ENCODE measurements around the gene AMBP. TPM values are rescaled to one million over a fixed set of nuclear protein-coding genes. Genes with fewer than 3 reads are reported as not detected.
"Not testable (repeated sequence)": the region's sequence is repeated elsewhere in the genome, so short reads cannot be mapped to it uniquely, and the experiment has no call there.

Gene AMBP
- total and polyA plus RNA-seq, 7 donors = 0.16 to 0.84 TPM; not detected in 5

- 96 to 98% (median 97%) methylated on average over 44 of the region's 44 CpGs for WGBS, 3 donors
- Histone ChIP-seq H3K27ac (no peak overlapping the region), H3K27me3 (ENCODE audit: insufficient read depth in 3 of 3, low read length in 2 of 3) (no peaks in the 10 kb centered on the region), H3K36me3 (ENCODE audit: insufficient read depth in 1 of 2, low read depth in 1 of 2) (peaks cover 0 to 29% of the 10 kb centered on the region in 2 donors), H3K4me3 (no peak overlapping the region), H3K4me1 (no peaks in the 10 kb centered on the region), H3K9me3 (no peaks in the 10 kb centered on the region)
- DNase-seq = peak in 1 of 2 donors; percentile 34
- TF ChIP-seq CTCF (IDR thresholded peaks at IDR 0.05) = no peak
- intact Hi-C loops (cut with DNase I) = no loop called here
- ATAC-seq = no peak
Measured at GRCh38 chr9:114048533-114049415, 29.3 kb downstream of the AMBP start.

DNA sequence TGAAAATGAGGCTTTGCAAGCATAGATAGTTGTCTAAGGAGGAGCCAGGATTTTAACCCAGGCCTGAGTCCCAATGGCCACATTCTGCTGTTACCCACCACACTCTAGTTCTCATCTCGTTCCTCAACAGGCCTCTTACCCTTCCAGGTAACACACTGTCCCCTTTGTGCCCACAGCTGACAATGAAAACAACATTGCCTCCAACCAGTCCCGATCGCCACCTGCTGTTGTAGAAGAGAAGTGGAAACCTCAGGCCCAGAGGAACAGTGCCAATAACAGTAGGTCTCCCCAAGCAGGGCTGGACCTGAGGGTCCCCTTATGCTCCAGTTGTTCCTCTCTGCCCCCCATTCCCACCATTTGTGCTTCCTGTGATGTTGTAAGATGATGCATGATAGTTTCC, 30.4 kb downstream of the AMBP start:
- no peak for DNase-seq
- Histone ChIP-seq H3K27ac (no peak overlapping the region), H3K4me3 (no peak overlapping the region), H3K9me3 (no peaks in the 10 kb centered on the region), H3K27me3 (ENCODE audit: insufficient read depth in 3 of 3, low read length in 2 of 3) (no peaks in the 10 kb centered on the region), H3K4me1 (no peaks in the 10 kb centered on the region), H3K36me3 (ENCODE audit: insufficient read depth in 1 of 2, low read depth in 1 of 2) (peaks cover 0 to 29% of the 10 kb centered on the region in 2 donors)
- intact Hi-C loops (cut with DNase I) = no loop called here
- TF ChIP-seq CTCF (IDR thresholded peaks at IDR 0.05) = no peak
- ATAC-seq = no peak
- 85 to 91% (median 88%) methylated on average over 3 of the region's 3 CpGs for WGBS, 3 donors

DNA sequence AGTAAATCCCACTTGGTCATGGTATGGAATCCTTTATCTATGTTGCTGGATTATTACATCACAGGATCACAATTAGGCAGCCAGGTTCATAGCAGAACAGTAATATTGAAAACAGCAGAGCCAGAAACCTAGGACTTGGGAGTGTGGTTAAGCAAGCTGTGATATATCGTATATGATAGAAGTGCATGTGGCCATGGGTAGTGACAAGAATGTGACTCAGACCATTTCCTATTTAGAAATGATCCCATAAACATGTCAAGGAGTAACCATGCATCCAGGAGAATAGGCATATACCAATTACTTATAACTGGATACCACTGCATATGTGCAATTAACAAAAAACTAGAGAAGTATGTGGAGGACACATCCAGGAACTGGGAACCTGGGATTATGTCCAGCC, 31.2 kb downstream of the AMBP start:
- no peak for TF ChIP-seq CTCF (IDR thresholded peaks at IDR 0.05)
- no peak overlapping the region for H3K27ac ChIP-seq
- ATAC-seq (no peak), DNase-seq (no peak)
- peaks cover 0 to 29% of the 10 kb centered on the region in 2 donors for H3K36me3 ChIP-seq (ENCODE audit: insufficient read depth in 1 of 2, low read depth in 1 of 2)
- H3K4me1 ChIP-seq = no peaks in the 10 kb centered on the region
- H3K9me3 ChIP-seq = no peaks in the 10 kb centered on the region
- WGBS, 3 donors = 94 to 97% (median 96%) methylated on average over 1 of the region's 1 CpG
- intact Hi-C loops (cut with DNase I) = no loop called here
- H3K27me3 ChIP-seq (ENCODE audit: insufficient read depth in 3 of 3, low read length in 2 of 3) = no peaks in the 10 kb centered on the region
- no peak overlapping the region for H3K4me3 ChIP-seq

GRCh38 chr9:114046237-114046755, 31.8 kb downstream of the AMBP start:
- peaks cover 0 to 29% of the 10 kb centered on the region in 2 donors for H3K36me3 ChIP-seq (ENCODE audit: insufficient read depth in 1 of 2, low read depth in 1 of 2)
- 98 to 99% (median 98%) methylated on average over 4 of the region's 4 CpGs for WGBS, 3 donors
- H3K4me1 ChIP-seq = no peaks in the 10 kb centered on the region
- intact Hi-C loops (cut with DNase I) = no loop called here
- no peak overlapping the region for H3K4me3 ChIP-seq
- ATAC-seq = no peak
- H3K9me3 ChIP-seq = no peaks in the 10 kb centered on the region
- no peaks in the 10 kb centered on the region for H3K27me3 ChIP-seq (ENCODE audit: insufficient read depth in 3 of 3, low read length in 2 of 3)
- no peak overlapping the region for H3K27ac ChIP-seq
- no peak for TF ChIP-seq CTCF (IDR thresholded peaks at IDR 0.05)
- DNase-seq = no peak

GRCh38 chr9:114043660-114044059, 34.4 kb downstream of the AMBP start:
- ATAC-seq; H3K27ac ChIP-seq; intact Hi-C loops (cut with DNase I); H3K4me3 ChIP-seq; H3K27me3 ChIP-seq (ENCODE audit: insufficient read depth in 3 of 3, low read length in 2 of 3); H3K9me3 ChIP-seq; DNase-seq; H3K4me1 ChIP-seq: not testable (repeated sequence)
- H3K36me3 ChIP-seq (ENCODE audit: insufficient read depth in 1 of 2, low read depth in 1 of 2) = peaks cover 0 to 14% of the 10 kb centered on the region in 2 donors
